ENCODE data around the gene C1QA.

Gene C1QA

GRCh38 chr1:22636353-22636752 is at the start of gene C1QA:
Gene C1QA, plus strand, starts transcription at chr1:22636628. Its CDS starts 989 bp downstream, at chr1:22637617.
- no peaks in the 10 kb centered on the region for H3K79me2 ChIP-seq
- peaks cover 2% of the 10 kb centered on the region for H3K27me3 ChIP-seq (ENCODE audit: control insufficient read depth, insufficient read depth, low read length)
- H3K36me3 ChIP-seq (ENCODE audit: control insufficient read depth, insufficient read depth, low read length) = no peaks in the 10 kb centered on the region
- H3K4me1 ChIP-seq = no peaks in the 10 kb centered on the region
- no peak for TF ChIP-seq CTCF (IDR thresholded peaks at IDR 0.05)
- no peak within 1 kb of the TSS for H2AFZ ChIP-seq
- H3K9ac ChIP-seq = no peak within 1 kb of the TSS
- no peak within 1 kb of the TSS for H3K4me2 ChIP-seq (ENCODE audit: low read length)
- H3K9me3 ChIP-seq (ENCODE audit: control insufficient read depth, low read length) = no peaks in the 10 kb centered on the region
- H3K4me3 ChIP-seq (ENCODE audit: low read depth, low read length) = no peak within 1 kb of the TSS
- no peak within 1 kb of the TSS for H3K27ac ChIP-seq

- H3K9ac ChIP-seq = no peak overlapping the region
- H2AFZ ChIP-seq = no peak overlapping the region
- no peaks in the 10 kb centered on the region for H3K9me3 ChIP-seq (ENCODE audit: control insufficient read depth, low read length)
- H3K4me2 ChIP-seq (ENCODE audit: low read length) = no peak overlapping the region
- no peak overlapping the region for H3K4me3 ChIP-seq (ENCODE audit: low read depth, low read length)
- no peak for TF ChIP-seq CTCF (IDR thresholded peaks at IDR 0.05)
- H3K27me3 ChIP-seq (ENCODE audit: control insufficient read depth, insufficient read depth, low read length) = no peaks in the 10 kb centered on the region
- no peaks in the 10 kb centered on the region for H3K79me2 ChIP-seq
- H3K4me1 ChIP-seq = no peaks in the 10 kb centered on the region
- H3K36me3 ChIP-seq (ENCODE audit: control insufficient read depth, insufficient read depth, low read length) = no peaks in the 10 kb centered on the region
- no peak overlapping the region for H3K27ac ChIP-seq
Measured at GRCh38 chr1:22587247-22587646, 49.2 kb upstream of the C1QA start.

- no peak overlapping the region for H2AFZ ChIP-seq
- no peaks in the 10 kb centered on the region for H3K36me3 ChIP-seq (ENCODE audit: control insufficient read depth, insufficient read depth, low read length)
- H3K27ac ChIP-seq = no peak overlapping the region
- H3K27me3 ChIP-seq (ENCODE audit: control insufficient read depth, insufficient read depth, low read length) = no peaks in the 10 kb centered on the region
- H3K9me3 ChIP-seq (ENCODE audit: control insufficient read depth, low read length) = no peaks in the 10 kb centered on the region
- no peak for TF ChIP-seq CTCF (IDR thresholded peaks at IDR 0.05)
- H3K4me1 ChIP-seq = no peaks in the 10 kb centered on the region
- H3K4me2 ChIP-seq (ENCODE audit: low read length) = no peak overlapping the region
- H3K79me2 ChIP-seq = no peaks in the 10 kb centered on the region
- H3K9ac ChIP-seq = no peak overlapping the region
- H3K4me3 ChIP-seq (ENCODE audit: low read depth, low read length) = no peak overlapping the region
Measured at GRCh38 chr1:22588899-22589422, 47.5 kb upstream of the C1QA start.

GRCh38 chr1:22591576-22591975 is 44.9 kb upstream of the C1QA start:
- Histone ChIP-seq H3K9ac (no peak overlapping the region), H3K9me3 (ENCODE audit: control insufficient read depth, low read length) (no peaks in the 10 kb centered on the region), H2AFZ (no peak overlapping the region), H3K4me2 (ENCODE audit: low read length) (no peak overlapping the region), H3K4me3 (ENCODE audit: low read depth, low read length) (no peak overlapping the region), H3K79me2 (no peaks in the 10 kb centered on the region), H3K27ac (no peak overlapping the region), H3K27me3 (ENCODE audit: control insufficient read depth, insufficient read depth, low read length) (no peaks in the 10 kb centered on the region), H3K36me3 (ENCODE audit: control insufficient read depth, insufficient read depth, low read length) (no peaks in the 10 kb centered on the region), H3K4me1 (no peaks in the 10 kb centered on the region)
- TF ChIP-seq CTCF (IDR thresholded peaks at IDR 0.05) = no peak

GRCh38 chr1:22592051-22592450 is 44.4 kb upstream of the C1QA start:
- Histone ChIP-seq H3K4me2 (ENCODE audit: low read length) (no peak overlapping the region), H3K27me3 (ENCODE audit: control insufficient read depth, insufficient read depth, low read length) (no peaks in the 10 kb centered on the region), H3K9ac (no peak overlapping the region), H3K9me3 (ENCODE audit: control insufficient read depth, low read length) (no peaks in the 10 kb centered on the region), H3K4me1 (no peaks in the 10 kb centered on the region), H3K79me2 (no peaks in the 10 kb centered on the region), H3K27ac (no peak overlapping the region), H3K4me3 (ENCODE audit: low read depth, low read length) (no peak overlapping the region), H3K36me3 (ENCODE audit: control insufficient read depth, insufficient read depth, low read length) (no peaks in the 10 kb centered on the region), H2AFZ (no peak overlapping the region)
- no peak for TF ChIP-seq CTCF (IDR thresholded peaks at IDR 0.05)
